HG03025 (cell line): ENCODE measurements around the gene LANCL1.

ENCODE experiments used
- ATAC-seq: cut with Tn5 transposase; IDR thresholded peaks from one replicate; pipeline ENCODE4 v1.9.1; 2021; ENCODE audit warnings: mild to moderate bottlenecking, moderate library complexity; ENCODE audit not compliant: unreplicated experiment, low FRiP score

The LANCL1 gene

GRCh38 chr2:210476194-210477128 is at the start of gene LANCL1:
Gene LANCL1, minus strand, starts transcription at chr2:210476759. Its CDS starts 363 bp downstream, at chr2:210476396.
- ATAC-seq = peak; percentile 100

- ATAC-seq = no peak
Measured at GRCh38 chr2:210524533-210524932, 48.0 kb upstream of the LANCL1 start.

GRCh38 chr2:210523650-210524289 is 47.2 kb upstream of the LANCL1 start:
- no peak for ATAC-seq

- no peak for ATAC-seq
Measured at GRCh38 chr2:210522399-210522798, 45.8 kb upstream of the LANCL1 start.

GRCh38 chr2:210519594-210519993 is 43.0 kb upstream of the LANCL1 start:
- no peak for ATAC-seq

- no peak for ATAC-seq
Measured at GRCh38 chr2:210517264-210517663, 40.7 kb upstream of the LANCL1 start.

GRCh38 chr2:210515911-210516310 is 39.4 kb upstream of the LANCL1 start:
- no peak for ATAC-seq

- no peak for ATAC-seq
Measured at GRCh38 chr2:210503725-210504191, 27.2 kb upstream of the LANCL1 start.

GRCh38 chr2:210503001-210503623 is 26.6 kb upstream of the LANCL1 start:
- peak; percentile 90 for ATAC-seq

GRCh38 chr2:210496512-210496911 is 20.0 kb upstream of the LANCL1 start:
- ATAC-seq = peak; percentile 83

- ATAC-seq = no peak
Measured at GRCh38 chr2:210493528-210493927, 17.0 kb upstream of the LANCL1 start.

- no peak for ATAC-seq
Measured at GRCh38 chr2:210481601-210482175, 5.1 kb upstream of the LANCL1 start.

- ATAC-seq = no peak
Measured at GRCh38 chr2:210480764-210481163, 4.2 kb upstream of the LANCL1 start.

- ATAC-seq = no peak
Measured at GRCh38 chr2:210480079-210480478, 3.5 kb upstream of the LANCL1 start.

GRCh38 chr2:210478661-210479060 is 2.1 kb upstream of the LANCL1 start:
- no peak for ATAC-seq

GRCh38 chr2:210477496-210477895 is 937 bp upstream of the LANCL1 start:
- no peak for ATAC-seq

- ATAC-seq = no peak
Measured at GRCh38 chr2:210475706-210476105, 853 bp downstream of the LANCL1 start.

- ATAC-seq = no peak
Measured at GRCh38 chr2:210474776-210475175, 1.8 kb downstream of the LANCL1 start.

- ATAC-seq = no peak
Measured at GRCh38 chr2:210461401-210461800, 15.2 kb downstream of the LANCL1 start.

GRCh38 chr2:210460322-210461227 is 16.0 kb downstream of the LANCL1 start:
- ATAC-seq = peak; percentile 61
